Thyroid gland (tissue), 4 donors: Measurements from ENCODE around the gene EML4.

Experiments used
- POLR2A ChIP-seq, 2 donors: fragments of 450-650 bp; IDR thresholded peaks; one replicate each; pipeline ENCODE4 v1.6.1; 2017; ENCODE audit warnings: antibody characterized with exemption in 2 of 2, mild to moderate bottlenecking in 2 of 2, moderate library complexity in 1 of 2
- TF ChIP-seq, protein P1 (sequence below), 6 experiments: fragments of 200-600 bp in 3 of 6; fragments of 450-650 bp in 3 of 6; sonication (generic) in 3 of 6; IDR thresholded peaks; one replicate each; pipeline ENCODE4 v1.5.1; 2016 to 2019; ENCODE audit warnings: antibody characterized with exemption in 6 of 6, mild to moderate bottlenecking in 2 of 6, inconsistent platforms in 1 of 6, moderate library complexity in 1 of 6

DNA sequence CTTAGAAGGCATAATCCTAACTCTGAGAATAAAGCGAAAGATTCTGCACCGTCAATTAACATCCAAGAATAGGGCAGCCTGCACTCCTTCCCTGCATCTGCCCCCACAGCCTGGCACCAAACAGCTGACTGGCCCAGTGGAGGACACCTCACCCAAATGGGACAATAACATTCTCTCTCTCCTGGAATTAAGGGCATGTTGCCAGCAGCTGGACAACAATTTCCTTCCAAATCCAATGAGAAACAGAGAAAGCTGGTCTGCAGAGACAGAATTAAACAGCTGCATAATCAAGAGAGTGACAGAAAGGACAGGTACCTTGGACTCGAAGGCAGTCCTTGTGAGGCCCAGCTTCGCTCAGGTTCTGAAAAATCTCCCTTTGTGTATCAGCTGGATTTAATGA lies 176.8 kb downstream of the EML4 start:
- TF ChIP-seq, protein P1, sequence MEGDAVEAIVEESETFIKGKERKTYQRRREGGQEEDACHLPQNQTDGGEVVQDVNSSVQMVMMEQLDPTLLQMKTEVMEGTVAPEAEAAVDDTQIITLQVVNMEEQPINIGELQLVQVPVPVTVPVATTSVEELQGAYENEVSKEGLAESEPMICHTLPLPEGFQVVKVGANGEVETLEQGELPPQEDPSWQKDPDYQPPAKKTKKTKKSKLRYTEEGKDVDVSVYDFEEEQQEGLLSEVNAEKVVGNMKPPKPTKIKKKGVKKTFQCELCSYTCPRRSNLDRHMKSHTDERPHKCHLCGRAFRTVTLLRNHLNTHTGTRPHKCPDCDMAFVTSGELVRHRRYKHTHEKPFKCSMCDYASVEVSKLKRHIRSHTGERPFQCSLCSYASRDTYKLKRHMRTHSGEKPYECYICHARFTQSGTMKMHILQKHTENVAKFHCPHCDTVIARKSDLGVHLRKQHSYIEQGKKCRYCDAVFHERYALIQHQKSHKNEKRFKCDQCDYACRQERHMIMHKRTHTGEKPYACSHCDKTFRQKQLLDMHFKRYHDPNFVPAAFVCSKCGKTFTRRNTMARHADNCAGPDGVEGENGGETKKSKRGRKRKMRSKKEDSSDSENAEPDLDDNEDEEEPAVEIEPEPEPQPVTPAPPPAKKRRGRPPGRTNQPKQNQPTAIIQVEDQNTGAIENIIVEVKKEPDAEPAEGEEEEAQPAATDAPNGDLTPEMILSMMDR (IDR thresholded peaks at IDR 0.05) = no peak
- TF ChIP-seq POLR2A (IDR thresholded peaks at IDR 0.05) = no peak
